Uterus (tissue), 2 donors: Measurements from ENCODE around the gene ADD3.

ENCODE experiments used
- POLR2A ChIP-seq, 2 donors: fragments of 450-650 bp; IDR thresholded peaks; one replicate each; pipeline ENCODE4 v1.6.1; 2016; ENCODE audit warnings: antibody characterized with exemption in 2 of 2, mild to moderate bottlenecking in 1 of 2, moderate library complexity in 1 of 2
- TF ChIP-seq, protein P1 (sequence below), 4 experiments: fragments of 200-600 bp in 2 of 4; fragments of 450-650 bp in 2 of 4; sonication (generic) in 2 of 4; IDR thresholded peaks; one replicate each; pipeline ENCODE4 v1.5.1; 2016 to 2019; ENCODE audit warnings: antibody characterized with exemption in 4 of 4, mild to moderate bottlenecking in 2 of 4, moderate library complexity in 1 of 4

DNA sequence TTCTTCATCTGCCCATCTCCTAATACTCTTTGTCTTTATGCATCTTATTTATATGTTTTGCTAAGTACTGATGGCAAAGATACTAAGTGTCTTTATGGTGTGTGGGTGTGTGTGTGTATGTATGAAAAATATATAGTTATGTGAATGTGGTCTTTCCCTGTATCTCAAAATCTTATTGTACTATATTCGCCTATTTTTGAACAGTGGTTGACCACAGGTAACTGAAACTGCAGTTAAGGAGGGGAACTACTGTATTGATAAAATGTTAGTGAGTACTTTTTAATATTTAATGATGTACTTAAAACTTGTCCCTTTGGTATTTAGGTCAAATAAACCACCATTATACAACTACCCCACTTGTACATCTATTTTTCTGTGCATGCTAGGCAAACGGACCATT is 85.9 kb downstream of the ADD3 start:
- TF ChIP-seq, protein P1, sequence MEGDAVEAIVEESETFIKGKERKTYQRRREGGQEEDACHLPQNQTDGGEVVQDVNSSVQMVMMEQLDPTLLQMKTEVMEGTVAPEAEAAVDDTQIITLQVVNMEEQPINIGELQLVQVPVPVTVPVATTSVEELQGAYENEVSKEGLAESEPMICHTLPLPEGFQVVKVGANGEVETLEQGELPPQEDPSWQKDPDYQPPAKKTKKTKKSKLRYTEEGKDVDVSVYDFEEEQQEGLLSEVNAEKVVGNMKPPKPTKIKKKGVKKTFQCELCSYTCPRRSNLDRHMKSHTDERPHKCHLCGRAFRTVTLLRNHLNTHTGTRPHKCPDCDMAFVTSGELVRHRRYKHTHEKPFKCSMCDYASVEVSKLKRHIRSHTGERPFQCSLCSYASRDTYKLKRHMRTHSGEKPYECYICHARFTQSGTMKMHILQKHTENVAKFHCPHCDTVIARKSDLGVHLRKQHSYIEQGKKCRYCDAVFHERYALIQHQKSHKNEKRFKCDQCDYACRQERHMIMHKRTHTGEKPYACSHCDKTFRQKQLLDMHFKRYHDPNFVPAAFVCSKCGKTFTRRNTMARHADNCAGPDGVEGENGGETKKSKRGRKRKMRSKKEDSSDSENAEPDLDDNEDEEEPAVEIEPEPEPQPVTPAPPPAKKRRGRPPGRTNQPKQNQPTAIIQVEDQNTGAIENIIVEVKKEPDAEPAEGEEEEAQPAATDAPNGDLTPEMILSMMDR (IDR thresholded peaks at IDR 0.05), result no peak
- no peak for TF ChIP-seq POLR2A (IDR thresholded peaks at IDR 0.05)
